Mucosa of rectum (tissue), 2 donors: Measurements from ENCODE around the gene LDHD.

Experiments used
- H3K27ac ChIP-seq, 2 donors: one replicate each; pipeline ENCODE4 v1.7.0; 2013; ENCODE audit warnings: inconsistent platforms in 2 of 2, low read depth in 2 of 2, low read length in 2 of 2
- H3K27me3 ChIP-seq, 2 donors: one replicate each; pipeline ENCODE4 v1.7.0; 2013; ENCODE audit warnings: low read length in 2 of 2; ENCODE audit not compliant: control insufficient read depth in 2 of 2, insufficient read depth in 2 of 2
- H3K36me3 ChIP-seq, 2 donors: one replicate each; pipeline ENCODE4 v1.7.0; 2013; ENCODE audit warnings: low read length in 2 of 2; ENCODE audit not compliant: control insufficient read depth in 2 of 2, insufficient read depth in 2 of 2
- H3K4me1 ChIP-seq, 2 donors: one replicate each; pipeline ENCODE4 v1.7.0; 2013; ENCODE audit warnings: low read length in 2 of 2, mild to moderate bottlenecking in 1 of 2; ENCODE audit not compliant: control insufficient read depth in 2 of 2, insufficient read depth in 2 of 2
- H3K4me3 ChIP-seq, 2 donors: one replicate each; pipeline ENCODE4 v1.7.0; 2013; ENCODE audit warnings: low read length in 2 of 2
- H3K9ac ChIP-seq, 2 donors: one replicate each; pipeline ENCODE4 v1.7.0; 2013; ENCODE audit warnings: low read length in 2 of 2, low read depth in 1 of 2, mild to moderate bottlenecking in 1 of 2
- H3K9me3 ChIP-seq, 2 donors: one replicate each; pipeline ENCODE4 v1.7.0; 2013; ENCODE audit warnings: low read length in 2 of 2; ENCODE audit not compliant: control insufficient read depth in 2 of 2
- donor health status: healthy.
- donor health status: Normal muscosa, but diverticular disease.

Gene LDHD

DNA sequence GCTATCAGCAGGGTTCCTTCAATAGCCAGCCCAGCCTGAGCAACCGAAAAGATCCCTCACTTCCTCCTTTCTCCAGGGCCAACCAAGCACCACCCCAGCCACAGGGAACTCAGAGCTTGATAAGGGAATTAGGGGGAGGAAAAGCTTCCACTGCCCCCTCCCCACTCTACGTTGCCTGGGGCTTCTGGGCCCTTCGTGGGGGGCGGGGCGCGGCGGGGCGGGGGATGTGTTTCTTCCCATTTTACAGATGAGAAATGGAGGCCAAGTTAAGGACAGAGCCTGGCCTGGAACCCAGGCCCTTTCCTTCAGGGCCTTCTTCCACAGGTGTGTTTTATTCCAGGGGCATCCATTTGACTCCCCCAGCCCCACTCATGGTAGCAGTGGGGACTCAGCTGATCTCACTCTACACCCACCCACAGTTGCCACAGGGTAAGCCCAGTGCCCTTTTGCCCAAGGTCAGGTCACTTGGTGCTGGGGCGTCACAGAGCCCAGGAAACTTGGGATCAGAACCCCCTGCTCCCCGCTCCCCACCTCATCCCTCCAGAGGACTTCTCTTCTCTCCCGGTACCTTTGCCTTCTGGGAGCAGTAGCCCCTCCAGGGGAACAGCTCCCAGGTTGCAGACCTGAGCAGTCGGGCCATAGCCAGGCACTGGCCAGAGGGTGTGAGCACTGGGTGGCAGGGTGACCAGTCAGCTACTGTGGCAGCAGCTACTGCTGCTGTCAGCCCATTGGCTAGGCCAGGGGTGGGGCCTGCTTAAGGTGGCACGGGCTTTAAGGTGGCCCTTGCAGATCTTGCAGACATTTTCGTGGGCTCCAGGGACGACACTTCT is at the start of gene LDHD:
LDHD (minus strand) TSS at position 700 of the 830 bp plus-strand sequence; CDS start at position 640, 60 bp downstream.
- Histone ChIP-seq H3K27me3 (no peaks in the 10 kb centered on the region), H3K27ac (peak within 1 kb of the TSS; percentile 74 to 80), H3K36me3 (peaks cover 0 to 3% of the 10 kb centered on the region in 2 donors), H3K9ac (peak within 1 kb of the TSS; percentile 74 to 88), H3K4me3 (peak within 1 kb of the TSS; percentile 73 to 78), H3K4me1 (peaks cover 8 to 14% of the 10 kb centered on the region in 2 donors), H3K9me3 (no peaks in the 10 kb centered on the region)

DNA sequence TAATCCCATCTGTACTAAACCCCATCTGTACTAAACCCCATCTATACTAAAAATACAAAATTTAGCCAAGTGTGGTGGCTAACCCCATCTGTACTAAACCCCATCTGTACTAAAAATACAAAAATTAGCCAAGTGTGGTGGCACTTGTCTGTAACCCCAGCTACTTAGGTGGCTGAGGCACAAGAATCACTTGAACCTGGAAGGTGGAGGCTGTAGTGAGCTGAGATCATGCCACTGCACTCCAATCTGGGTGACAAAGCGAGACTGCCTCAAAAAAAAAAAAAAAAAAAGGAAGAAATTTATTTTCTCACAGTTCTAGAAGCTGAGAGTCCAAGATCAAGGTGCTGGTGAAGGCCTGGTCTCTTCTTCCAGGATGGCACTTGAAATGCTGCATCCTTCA is 43.8 kb upstream of the LDHD start:
- no peaks in the 10 kb centered on the region for H3K4me1 ChIP-seq
- no peak overlapping the region for H3K27ac ChIP-seq
- H3K4me3 ChIP-seq: no peak overlapping the region
- H3K36me3 ChIP-seq: no peaks in the 10 kb centered on the region
- H3K9ac ChIP-seq: no peak overlapping the region
- no peaks in the 10 kb centered on the region for H3K27me3 ChIP-seq
- no peaks in the 10 kb centered on the region for H3K9me3 ChIP-seq

DNA sequence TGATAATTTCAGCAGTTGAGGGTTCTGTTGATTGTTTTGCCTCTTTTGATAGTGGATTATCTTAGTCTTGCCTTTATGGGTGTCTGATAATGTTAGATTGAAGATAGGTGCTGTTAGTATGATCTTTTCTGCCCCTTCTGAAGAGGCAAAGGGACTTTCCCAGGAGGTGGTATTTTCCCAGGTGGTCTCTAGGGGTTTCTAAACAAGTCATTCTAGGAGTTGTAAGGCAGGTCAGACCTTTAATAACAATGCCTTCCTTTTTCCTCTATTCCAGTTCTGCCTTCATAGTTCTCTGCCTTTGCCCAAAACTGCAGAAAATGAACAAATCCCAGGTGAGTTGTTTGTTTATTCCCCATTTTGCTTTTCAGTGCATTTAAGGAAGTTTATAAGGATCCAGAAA is 36.1 kb upstream of the LDHD start:
- no peak overlapping the region for H3K27ac ChIP-seq
- H3K4me1 ChIP-seq: peaks cover 0 to 4% of the 10 kb centered on the region in 2 donors
- H3K9me3 ChIP-seq: no peaks in the 10 kb centered on the region
- H3K4me3 ChIP-seq: no peak overlapping the region
- no peak overlapping the region for H3K9ac ChIP-seq
- H3K36me3 ChIP-seq: peaks cover 0 to 8% of the 10 kb centered on the region in 2 donors
- no peaks in the 10 kb centered on the region for H3K27me3 ChIP-seq

DNA sequence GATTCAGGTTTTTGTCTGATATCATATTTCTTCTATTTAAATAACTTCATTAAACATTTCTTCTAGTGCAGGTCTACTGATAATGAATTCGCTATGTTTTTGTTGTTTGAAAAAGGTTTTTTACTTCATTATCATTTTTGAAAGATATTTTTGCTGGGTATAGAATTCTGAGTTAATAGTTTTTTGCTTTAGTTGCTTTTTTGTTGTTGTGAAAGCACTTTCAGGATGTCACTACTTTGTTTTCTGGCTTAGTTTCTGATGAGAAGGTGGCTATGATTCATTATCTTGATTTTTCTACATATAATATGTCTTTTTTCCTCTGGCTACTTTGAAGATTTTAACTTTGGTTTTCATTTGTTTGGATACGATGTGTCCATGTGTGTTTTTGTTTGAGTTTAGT is 35.2 kb upstream of the LDHD start:
- Histone ChIP-seq H3K9ac (no peak overlapping the region), H3K36me3 (peaks cover 0 to 8% of the 10 kb centered on the region in 2 donors), H3K4me3 (no peak overlapping the region), H3K4me1 (peaks cover 0 to 4% of the 10 kb centered on the region in 2 donors), H3K9me3 (no peaks in the 10 kb centered on the region), H3K27me3 (no peaks in the 10 kb centered on the region), H3K27ac (no peak overlapping the region)

DNA sequence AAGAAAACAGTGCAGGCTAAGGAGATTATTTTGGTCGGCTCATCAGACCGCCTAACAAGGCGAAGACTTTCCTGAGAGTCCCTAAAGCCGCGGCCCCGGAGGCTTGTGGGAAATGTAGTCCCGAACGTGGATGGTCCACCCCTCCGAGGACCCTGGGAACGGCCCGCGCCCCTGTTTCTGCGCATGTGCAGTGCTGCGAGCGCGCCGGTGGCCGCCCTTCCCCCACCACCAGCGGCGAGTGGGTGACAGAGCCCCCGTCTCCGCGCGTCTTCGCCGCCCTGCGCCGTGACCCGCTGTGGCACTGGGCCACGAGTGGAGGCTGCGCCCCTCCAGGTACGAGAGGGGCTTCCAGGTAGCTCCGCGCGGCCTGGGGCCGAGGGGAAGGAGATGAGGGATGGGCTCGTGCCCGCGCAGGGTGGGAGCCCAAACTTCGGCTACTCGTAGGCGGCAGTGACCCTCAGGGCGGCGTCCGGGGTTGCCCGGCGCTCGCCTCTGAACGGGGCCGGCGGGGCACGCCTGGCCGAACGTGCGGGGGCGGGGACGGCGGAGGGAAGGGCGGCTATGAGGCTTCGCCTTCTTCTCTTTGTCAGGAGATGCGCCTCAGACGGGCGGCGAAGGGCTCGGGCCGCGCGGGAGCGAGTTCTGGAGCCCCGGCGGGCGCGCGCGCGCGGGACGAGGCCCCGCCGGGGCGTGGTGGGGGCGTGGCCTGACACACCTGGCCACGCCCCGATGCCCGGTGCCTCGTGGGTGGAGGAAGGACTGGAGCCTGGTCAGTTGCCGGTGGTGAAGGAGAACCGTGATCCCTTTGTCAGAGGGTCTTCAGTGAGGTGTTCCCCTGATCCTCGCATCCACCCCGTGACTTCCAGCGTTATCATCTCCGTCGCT is 32.0 kb upstream of the LDHD start, which contains the start of gene ZFP1:
ZFP1 (plus strand) TSS at position 214 of the 885 bp plus-strand sequence. CDS start 4,428 bp downstream, outside the sequence.
- H3K27ac ChIP-seq: peak within 1 kb of the TSS; percentile 96 to 97
- H3K4me3 ChIP-seq: peak within 1 kb of the TSS; percentile 91 to 97
- peaks cover 0 to 4% of the 10 kb centered on the region in 2 donors for H3K4me1 ChIP-seq
- peak within 1 kb of the TSS; percentile 68 to 97 for H3K9ac ChIP-seq
- H3K27me3 ChIP-seq: no peaks in the 10 kb centered on the region
- peaks cover 0 to 2% of the 10 kb centered on the region in 2 donors for H3K36me3 ChIP-seq
- H3K9me3 ChIP-seq: no peaks in the 10 kb centered on the region

DNA sequence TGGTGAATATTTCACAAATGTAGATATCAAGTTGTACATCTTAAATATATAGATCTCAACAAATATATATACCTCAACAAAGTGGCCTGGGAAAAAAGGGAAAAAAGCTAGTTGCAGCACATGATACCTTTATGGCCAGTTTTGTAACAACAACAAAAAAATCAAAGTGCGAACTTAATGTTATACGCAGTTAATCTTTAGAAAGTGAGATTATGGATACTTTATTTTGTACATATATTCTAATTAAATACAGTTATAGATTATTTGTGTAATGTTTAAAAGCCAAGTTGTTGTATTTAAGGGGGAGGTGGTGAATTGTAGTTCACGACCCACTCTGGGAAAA is 31.4 kb upstream of the LDHD start:
- peak overlapping the region; percentile 47 to 97 for H3K9ac ChIP-seq
- H3K27me3 ChIP-seq: no peaks in the 10 kb centered on the region
- no peaks in the 10 kb centered on the region for H3K9me3 ChIP-seq
- H3K4me3 ChIP-seq: peak overlapping the region; percentile 91 to 97
- H3K36me3 ChIP-seq: peaks cover 0 to 2% of the 10 kb centered on the region in 2 donors
- H3K27ac ChIP-seq: no peak overlapping the region
- peaks cover 0 to 4% of the 10 kb centered on the region in 2 donors for H3K4me1 ChIP-seq

DNA sequence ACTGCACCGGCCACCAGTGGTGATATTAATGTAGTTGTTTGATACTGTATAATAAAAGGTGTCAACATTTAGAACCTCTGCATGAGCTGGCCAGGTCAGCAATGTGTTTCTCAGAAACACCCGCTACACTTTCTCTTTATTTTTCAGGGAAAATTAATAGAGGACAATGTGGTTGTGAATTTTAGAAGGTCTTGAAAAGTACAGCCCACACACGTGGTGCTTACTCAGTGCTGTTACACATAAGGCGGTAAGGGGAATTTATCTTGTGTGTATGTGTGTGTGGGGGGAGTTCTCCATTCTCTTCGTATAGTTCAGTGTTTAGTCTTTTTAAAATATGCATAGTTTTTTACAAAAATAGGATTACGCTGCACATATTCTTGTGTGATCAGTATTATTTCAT is 27.4 kb upstream of the LDHD start:
- H3K36me3 ChIP-seq: no peaks in the 10 kb centered on the region
- H3K27ac ChIP-seq: no peak overlapping the region
- no peak overlapping the region for H3K9ac ChIP-seq
- no peak overlapping the region for H3K4me3 ChIP-seq
- H3K9me3 ChIP-seq: no peaks in the 10 kb centered on the region
- H3K4me1 ChIP-seq: peaks cover 0 to under 1% of the 10 kb centered on the region in 2 donors
- no peaks in the 10 kb centered on the region for H3K27me3 ChIP-seq

DNA sequence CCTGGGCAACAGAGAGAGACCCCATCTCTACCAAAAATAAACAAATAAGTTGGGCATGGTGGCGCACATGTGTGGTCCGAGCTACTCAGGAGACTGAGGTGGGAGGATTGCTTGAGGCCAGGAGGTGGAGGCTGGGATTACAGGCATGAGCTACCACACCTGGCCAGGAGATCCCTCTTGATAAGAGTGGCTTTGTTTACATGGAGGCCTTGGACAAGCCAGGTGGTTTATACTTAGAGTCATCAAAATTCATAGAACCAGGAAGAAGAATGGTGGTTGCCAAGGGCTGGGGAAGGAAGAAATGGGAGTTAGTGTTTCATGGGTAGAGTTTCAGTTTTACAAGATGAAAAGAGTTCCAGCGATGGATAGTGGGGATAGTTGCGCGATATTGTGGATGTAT is 22.9 kb upstream of the LDHD start:
- Histone ChIP-seq H3K4me3 (no peak overlapping the region), H3K9me3 (no peaks in the 10 kb centered on the region), H3K27me3 (no peaks in the 10 kb centered on the region), H3K36me3 (no peaks in the 10 kb centered on the region), H3K4me1 (peaks cover 6 to 11% of the 10 kb centered on the region in 2 donors), H3K27ac (peak overlapping the region in 1 of 2 donors; percentile 22), H3K9ac (no peak overlapping the region)

DNA sequence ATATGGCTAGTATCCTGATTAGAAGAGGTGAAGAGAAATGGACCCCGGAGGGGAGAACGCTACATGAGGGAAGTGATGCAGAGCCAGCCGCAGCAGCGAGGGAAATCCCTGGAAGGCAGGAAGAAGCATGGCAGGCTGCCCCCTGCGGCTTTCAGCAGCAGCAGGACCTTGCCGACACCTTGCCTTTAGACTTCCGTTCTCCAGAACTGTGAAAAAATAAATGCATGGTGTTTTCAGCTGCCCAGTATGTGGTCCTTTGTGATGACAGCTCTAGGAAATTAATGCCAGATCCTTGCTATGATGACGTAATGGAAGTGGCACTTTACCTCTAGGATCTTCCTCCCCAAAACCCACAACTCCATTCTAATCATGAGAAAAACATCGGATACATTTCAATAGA is 22.1 kb upstream of the LDHD start:
- no peak overlapping the region for H3K9ac ChIP-seq
- H3K27ac ChIP-seq: peak overlapping the region in 1 of 2 donors; percentile 52
- H3K9me3 ChIP-seq: no peaks in the 10 kb centered on the region
- no peaks in the 10 kb centered on the region for H3K27me3 ChIP-seq
- no peaks in the 10 kb centered on the region for H3K36me3 ChIP-seq
- peaks cover 6 to 11% of the 10 kb centered on the region in 2 donors for H3K4me1 ChIP-seq
- H3K4me3 ChIP-seq: no peak overlapping the region

DNA sequence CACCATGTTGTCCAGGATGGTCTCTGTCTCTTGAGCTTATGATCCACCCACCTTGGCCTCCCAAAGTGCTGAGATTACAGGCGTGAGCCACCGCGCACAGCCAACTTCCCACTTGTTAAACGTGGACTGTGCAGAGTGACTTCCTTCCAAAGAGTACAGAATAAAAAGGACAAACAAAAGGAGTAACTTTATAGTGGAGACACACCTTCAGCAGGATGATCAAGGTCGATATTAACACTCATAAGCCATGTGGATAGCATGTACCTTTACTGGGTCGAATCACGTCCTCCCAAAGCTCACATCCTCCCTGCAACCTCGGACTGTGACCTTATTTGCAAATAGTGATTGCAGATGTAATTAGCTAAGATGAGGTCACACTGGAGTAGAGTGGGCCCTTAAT is 21.7 kb upstream of the LDHD start:
- H3K9me3 ChIP-seq: no peaks in the 10 kb centered on the region
- H3K27me3 ChIP-seq: no peaks in the 10 kb centered on the region
- H3K9ac ChIP-seq: no peak overlapping the region
- no peak overlapping the region for H3K4me3 ChIP-seq
- peaks cover 6 to 11% of the 10 kb centered on the region in 2 donors for H3K4me1 ChIP-seq
- no peaks in the 10 kb centered on the region for H3K36me3 ChIP-seq
- peak overlapping the region in 1 of 2 donors; percentile 52 for H3K27ac ChIP-seq
